HG03139 (cell line): Measurements from ENCODE around the gene PGAM2.

Experiments used
- ATAC-seq: cut with Tn5 transposase; IDR thresholded peaks from one replicate; pipeline ENCODE4 v1.9.1; 2021; ENCODE audit not compliant: unreplicated experiment

The PGAM2 gene

GRCh38 chr7:44065431-44066110, at the start of gene PGAM2:
TSS of gene PGAM2 (minus strand) at chr7:44065567. CDS start at chr7:44065529, 38 bp downstream.
- ATAC-seq: no peak

GRCh38 chr7:44114586-44115310, 49.4 kb upstream of the PGAM2 start:
- ATAC-seq: no peak

GRCh38 chr7:44113764-44114354, 48.5 kb upstream of the PGAM2 start:
- ATAC-seq: no peak

GRCh38 chr7:44112997-44113763, 47.8 kb upstream of the PGAM2 start:
- no peak for ATAC-seq

- ATAC-seq: no peak
Observed at GRCh38 chr7:44112231-44112996, 47.0 kb upstream of the PGAM2 start.

GRCh38 chr7:44111761-44112160, 46.4 kb upstream of the PGAM2 start:
- no peak for ATAC-seq

GRCh38 chr7:44110719-44111635, 45.6 kb upstream of the PGAM2 start:
- ATAC-seq: no peak

GRCh38 chr7:44109991-44110390, 44.6 kb upstream of the PGAM2 start:
- ATAC-seq: no peak

- ATAC-seq: no peak
Observed at GRCh38 chr7:44108768-44109750, 43.7 kb upstream of the PGAM2 start.

GRCh38 chr7:44107961-44108767, 42.8 kb upstream of the PGAM2 start:
- ATAC-seq: no peak

- ATAC-seq: no peak
Observed at GRCh38 chr7:44107116-44107960, 42.0 kb upstream of the PGAM2 start.

- ATAC-seq: no peak
Observed at GRCh38 chr7:44106311-44107065, 41.1 kb upstream of the PGAM2 start.

GRCh38 chr7:44105832-44106231, 40.5 kb upstream of the PGAM2 start:
- ATAC-seq: no peak

- ATAC-seq: no peak
Observed at GRCh38 chr7:44104860-44105771, 39.7 kb upstream of the PGAM2 start.
